SK-N-SH treated with all-trans-retinoic acid at 6 μM for 48 hours (cell line): ENCODE measurements around the gene EGFL6.

Experiments used
- ATAC-seq: fragments of 200-7000 bp; cut with Tn5 transposase; 3 replicates; pipeline ENCODE4 v1.9.1; 2020; ENCODE audit warnings: mild to moderate bottlenecking, moderate library complexity
- ARNTL ChIP-seq: fragments of 450-650 bp; formaldehyde crosslinking; IDR thresholded peaks from 2 replicates; pipeline ENCODE4 v1.5.0; 2020; ENCODE audit warnings: low read depth, mild to moderate bottlenecking, moderate library complexity, borderline replicate concordance
- BACH2 ChIP-seq: fragments of 250-450 bp; sonication (Bioruptor Pico); IDR thresholded peaks from 2 replicates; pipeline ENCODE4 v1.9.0; 2021; ENCODE audit warnings: mild to moderate bottlenecking, borderline replicate concordance
- CREB5 ChIP-seq: fragments of 250-450 bp; sonication (Bioruptor Pico); IDR thresholded peaks from 2 replicates; pipeline ENCODE4 v1.5.1; 2020; ENCODE audit warnings: low read depth, mild to moderate bottlenecking, moderate library complexity
- CSDC2 ChIP-seq: fragments of 250-450 bp; sonication (Bioruptor Pico); IDR thresholded peaks from 2 replicates; pipeline ENCODE4 v1.5.0; 2020; ENCODE audit warnings: mild to moderate bottlenecking, moderate library complexity
- ESRRG ChIP-seq: fragments of 250-450 bp; sonication (Bioruptor Pico); IDR thresholded peaks from 2 replicates; pipeline ENCODE4 v1.6.1; 2021; ENCODE audit warnings: mild to moderate bottlenecking
- GLIS3 ChIP-seq: fragments of 250-450 bp; sonication (Bioruptor Pico); IDR thresholded peaks from 2 replicates; pipeline ENCODE4 v1.5.0; 2020; ENCODE audit warnings: mild to moderate bottlenecking, moderate library complexity
- ISL1 ChIP-seq: fragments of 250-450 bp; sonication (Bioruptor Pico); IDR thresholded peaks from 2 replicates; pipeline ENCODE4 v2.1.2; 2022; ENCODE audit warnings: mild to moderate bottlenecking, moderate library complexity
- OSR1 ChIP-seq: fragments of 250-450 bp; sonication (Bioruptor Pico); IDR thresholded peaks from 2 replicates; pipeline ENCODE4 v1.8.0; 2022; ENCODE audit warnings: moderate library complexity, mild to moderate bottlenecking, inconsistent platforms
- POU6F1 ChIP-seq: fragments of 250-450 bp; sonication (Bioruptor Pico); IDR thresholded peaks from 2 replicates; pipeline ENCODE4 v1.8.0; 2021; ENCODE audit warnings: low read depth, mild to moderate bottlenecking, moderate library complexity, borderline replicate concordance
- PPARA ChIP-seq: fragments of 250-450 bp; sonication (Bioruptor Pico); IDR thresholded peaks from 2 replicates; pipeline ENCODE4 v1.5.0; 2020; ENCODE audit warnings: mild to moderate bottlenecking, borderline replicate concordance
- RARB ChIP-seq: fragments of 250-450 bp; sonication (Bioruptor Pico); IDR thresholded peaks from 2 replicates; pipeline ENCODE4 v1.8.0; 2021; ENCODE audit warnings: mild to moderate bottlenecking, moderate library complexity
- SNAI2 ChIP-seq: fragments of 250-450 bp; sonication (Bioruptor Pico); IDR thresholded peaks from 2 replicates; pipeline ENCODE4 v1.5.0; 2020; ENCODE audit warnings: mild to moderate bottlenecking, moderate library complexity
- TCF4 ChIP-seq: fragments of 250-450 bp; sonication (Bioruptor Pico); IDR thresholded peaks from 2 replicates; pipeline ENCODE4 v1.8.0; 2021; ENCODE audit warnings: mild to moderate bottlenecking, moderate library complexity, borderline replicate concordance
- TOX ChIP-seq: fragments of 250-450 bp; sonication (Bioruptor Pico); IDR thresholded peaks from 2 replicates; pipeline ENCODE4 v1.8.0; 2021; ENCODE audit warnings: mild to moderate bottlenecking, moderate library complexity, borderline replicate concordance
- ZC3H10 ChIP-seq: fragments of 250-450 bp; sonication (Bioruptor Pico); IDR thresholded peaks from 2 replicates; pipeline ENCODE4 v1.5.1; 2021; ENCODE audit warnings: mild to moderate bottlenecking, moderate library complexity
- ZFP3 ChIP-seq: fragments of 250-450 bp; sonication (Bioruptor Pico); IDR thresholded peaks from 2 replicates; pipeline ENCODE4 v1.5.0; 2020; ENCODE audit warnings: mild to moderate bottlenecking, moderate library complexity
- ZFP30 ChIP-seq: fragments of 450-650 bp; formaldehyde crosslinking; IDR thresholded peaks from 2 replicates; pipeline ENCODE4 v1.5.0; 2022; ENCODE audit warnings: mild to moderate bottlenecking, moderate library complexity
- ZNF565 ChIP-seq: fragments of 450-650 bp; formaldehyde crosslinking; conservative IDR thresholded peaks from 2 replicates; pipeline ENCODE4 v1.5.0; 2020; ENCODE audit warnings: low read depth, mild to moderate bottlenecking, moderate library complexity
- ZNF70 ChIP-seq: fragments of 450-650 bp; formaldehyde crosslinking; IDR thresholded peaks from 2 replicates; pipeline ENCODE4 v1.5.0; 2020; ENCODE audit warnings: mild to moderate bottlenecking, moderate library complexity
- ZNF8 ChIP-seq: fragments of 450-650 bp; formaldehyde crosslinking; IDR thresholded peaks from 2 replicates; pipeline ENCODE4 v1.5.0; 2020; ENCODE audit warnings: mild to moderate bottlenecking, moderate library complexity
- TF ChIP-seq, protein P1 (sequence below): fragments of 250-450 bp; sonication (Bioruptor Pico); IDR thresholded peaks from 2 replicates; pipeline ENCODE4 v1.8.0; 2020; ENCODE audit warnings: mild to moderate bottlenecking, moderate library complexity, borderline replicate concordance
- TF ChIP-seq, protein P2 (sequence below): fragments of 250-450 bp; sonication (Bioruptor Pico); IDR thresholded peaks from 2 replicates; pipeline ENCODE4 v1.5.0; 2020; ENCODE audit warnings: mild to moderate bottlenecking, moderate library complexity

Gene EGFL6

GRCh38 chrX:13659063-13659462, 89.7 kb downstream of the EGFL6 start:
- TF ChIP-seq OSR1 (CRISPR knock-in tag): no peak
- TF ChIP-seq TOX (CRISPR knock-in tag): no peak
- TF ChIP-seq ZNF70: no peak
- no peak for TF ChIP-seq BACH2 (CRISPR knock-in tag)
- TF ChIP-seq CREB5 (CRISPR knock-in tag): no peak
- TF ChIP-seq ISL1 (CRISPR knock-in tag): no peak
- no peak for TF ChIP-seq ZNF8
- no peak for TF ChIP-seq POU6F1 (CRISPR knock-in tag)
- no peak for TF ChIP-seq ZFP3 (CRISPR knock-in tag)
- no peak for TF ChIP-seq ZNF565
- no peak for TF ChIP-seq ZFP30 (CRISPR knock-in tag)

DNA sequence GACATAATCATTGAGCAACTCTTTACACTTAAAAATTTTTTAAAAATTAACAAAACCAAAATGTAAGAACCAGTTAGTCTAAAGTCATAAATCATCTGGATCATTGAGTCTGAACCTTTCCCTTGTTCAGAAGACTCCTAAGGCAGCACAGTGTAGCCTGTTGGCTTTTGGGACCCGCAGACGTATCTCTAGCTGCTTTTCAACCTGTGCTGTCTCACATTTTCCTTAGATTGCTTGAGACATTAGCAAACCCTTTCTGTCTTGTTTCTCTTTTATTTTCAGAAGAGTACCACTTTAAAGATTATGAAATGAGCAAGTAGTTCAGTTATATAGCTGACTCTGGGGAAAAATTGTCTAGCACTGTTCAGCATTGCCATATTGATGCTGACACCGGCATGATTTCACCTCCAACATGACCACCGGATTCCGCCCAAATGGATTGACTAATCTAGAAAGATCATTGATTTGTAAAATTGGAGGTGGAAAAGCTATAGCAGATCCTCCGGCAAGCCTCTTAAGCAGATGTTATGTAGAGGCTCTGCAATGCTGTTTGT, 92.4 kb downstream of the EGFL6 start:
- ATAC-seq: no peak
- TF ChIP-seq ZNF8 (no peak), ZNF70 (no peak), ESRRG (no peak), CSDC2 (CRISPR knock-in tag) (no peak), ZFP30 (CRISPR knock-in tag) (no peak), OSR1 (CRISPR knock-in tag) (no peak), ZFP3 (CRISPR knock-in tag) (no peak), ZNF565 (no peak), ZC3H10 (CRISPR knock-in tag) (no peak), SNAI2 (no peak), CREB5 (CRISPR knock-in tag) (no peak), PPARA (CRISPR knock-in tag) (no peak), ARNTL (no peak), TCF4 (CRISPR knock-in tag) (no peak)
- TF ChIP-seq, protein P1, sequence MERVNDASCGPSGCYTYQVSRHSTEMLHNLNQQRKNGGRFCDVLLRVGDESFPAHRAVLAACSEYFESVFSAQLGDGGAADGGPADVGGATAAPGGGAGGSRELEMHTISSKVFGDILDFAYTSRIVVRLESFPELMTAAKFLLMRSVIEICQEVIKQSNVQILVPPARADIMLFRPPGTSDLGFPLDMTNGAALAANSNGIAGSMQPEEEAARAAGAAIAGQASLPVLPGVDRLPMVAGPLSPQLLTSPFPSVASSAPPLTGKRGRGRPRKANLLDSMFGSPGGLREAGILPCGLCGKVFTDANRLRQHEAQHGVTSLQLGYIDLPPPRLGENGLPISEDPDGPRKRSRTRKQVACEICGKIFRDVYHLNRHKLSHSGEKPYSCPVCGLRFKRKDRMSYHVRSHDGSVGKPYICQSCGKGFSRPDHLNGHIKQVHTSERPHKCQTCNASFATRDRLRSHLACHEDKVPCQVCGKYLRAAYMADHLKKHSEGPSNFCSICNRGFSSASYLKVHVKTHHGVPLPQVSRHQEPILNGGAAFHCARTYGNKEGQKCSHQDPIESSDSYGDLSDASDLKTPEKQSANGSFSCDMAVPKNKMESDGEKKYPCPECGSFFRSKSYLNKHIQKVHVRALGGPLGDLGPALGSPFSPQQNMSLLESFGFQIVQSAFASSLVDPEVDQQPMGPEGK (CRISPR knock-in tag): no peak
- TF ChIP-seq, protein P2, sequence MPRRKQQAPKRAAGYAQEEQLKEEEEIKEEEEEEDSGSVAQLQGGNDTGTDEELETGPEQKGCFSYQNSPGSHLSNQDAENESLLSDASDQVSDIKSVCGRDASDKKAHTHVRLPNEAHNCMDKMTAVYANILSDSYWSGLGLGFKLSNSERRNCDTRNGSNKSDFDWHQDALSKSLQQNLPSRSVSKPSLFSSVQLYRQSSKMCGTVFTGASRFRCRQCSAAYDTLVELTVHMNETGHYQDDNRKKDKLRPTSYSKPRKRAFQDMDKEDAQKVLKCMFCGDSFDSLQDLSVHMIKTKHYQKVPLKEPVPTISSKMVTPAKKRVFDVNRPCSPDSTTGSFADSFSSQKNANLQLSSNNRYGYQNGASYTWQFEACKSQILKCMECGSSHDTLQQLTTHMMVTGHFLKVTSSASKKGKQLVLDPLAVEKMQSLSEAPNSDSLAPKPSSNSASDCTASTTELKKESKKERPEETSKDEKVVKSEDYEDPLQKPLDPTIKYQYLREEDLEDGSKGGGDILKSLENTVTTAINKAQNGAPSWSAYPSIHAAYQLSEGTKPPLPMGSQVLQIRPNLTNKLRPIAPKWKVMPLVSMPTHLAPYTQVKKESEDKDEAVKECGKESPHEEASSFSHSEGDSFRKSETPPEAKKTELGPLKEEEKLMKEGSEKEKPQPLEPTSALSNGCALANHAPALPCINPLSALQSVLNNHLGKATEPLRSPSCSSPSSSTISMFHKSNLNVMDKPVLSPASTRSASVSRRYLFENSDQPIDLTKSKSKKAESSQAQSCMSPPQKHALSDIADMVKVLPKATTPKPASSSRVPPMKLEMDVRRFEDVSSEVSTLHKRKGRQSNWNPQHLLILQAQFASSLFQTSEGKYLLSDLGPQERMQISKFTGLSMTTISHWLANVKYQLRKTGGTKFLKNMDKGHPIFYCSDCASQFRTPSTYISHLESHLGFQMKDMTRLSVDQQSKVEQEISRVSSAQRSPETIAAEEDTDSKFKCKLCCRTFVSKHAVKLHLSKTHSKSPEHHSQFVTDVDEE (CRISPR knock-in tag): no peak
- TF ChIP-seq, all 23 proteins: peak for 0

More at GRCh38 chrX:13659063-13659462, 89.7 kb downstream of the EGFL6 start:
- ATAC-seq: peak; percentile 39; the same call in 2 of the 3 replicates

DNA sequence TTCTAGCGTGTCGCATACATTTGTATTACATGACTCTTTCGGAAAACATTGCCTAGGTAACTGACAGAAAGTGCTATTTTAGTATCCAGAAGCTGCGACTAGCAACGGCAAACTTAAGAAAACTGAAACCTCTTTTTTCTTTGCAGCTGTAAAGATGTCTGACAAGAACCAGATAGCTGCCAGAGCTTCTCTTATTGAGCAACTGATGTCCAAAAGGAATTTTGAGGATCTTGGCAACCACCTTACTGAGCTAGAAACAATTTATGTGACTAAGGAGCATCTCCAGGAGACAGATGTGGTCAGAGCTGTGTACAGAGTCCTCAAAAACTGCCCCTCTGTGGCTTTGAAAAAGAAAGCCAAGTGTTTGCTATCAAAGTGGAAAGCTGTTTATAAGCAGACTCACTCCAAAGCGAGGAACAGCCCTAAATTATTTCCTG, 93.0 kb downstream of the EGFL6 start:
- no peak; the same call in 2 of the 3 replicates for ATAC-seq

More for the DNA sequence above, 93.0 kb downstream of the EGFL6 start:
- TF ChIP-seq ZC3H10 (CRISPR knock-in tag) (no peak), PPARA (CRISPR knock-in tag) (no peak), SNAI2 (no peak), OSR1 (CRISPR knock-in tag) (no peak), ZNF8 (no peak), BACH2 (CRISPR knock-in tag) (no peak), ARNTL (no peak), ZFP30 (CRISPR knock-in tag) (no peak), TCF4 (CRISPR knock-in tag) (no peak), GLIS3 (CRISPR knock-in tag) (no peak), ZNF565 (no peak), TOX (CRISPR knock-in tag) (no peak), RARB (CRISPR knock-in tag) (no peak), ISL1 (CRISPR knock-in tag) (no peak), POU6F1 (CRISPR knock-in tag) (no peak)
- TF ChIP-seq, protein P2 (CRISPR knock-in tag): no peak
